H9 (cell line): ENCODE measurements around the gene TMEM154. TPM values are rescaled to one million over a fixed set of nuclear protein-coding genes. Genes with fewer than 3 reads are reported as not detected.

Experiments
- DNase-seq: peaks from one replicate; pipeline ENCODE4 v3.0.0-alpha.2; 2017
- H2AFZ ChIP-seq: one replicate; pipeline ENCODE4 v1.6.1; 2013; ENCODE audit warnings: mild to moderate bottlenecking, low read length, control low read depth, moderate library complexity
- H2AK5ac ChIP-seq: 2 replicates; pipeline ENCODE4 v1.6.1; 2013; ENCODE audit warnings: low read length, control low read depth, mixed read lengths; ENCODE audit not compliant: insufficient read length
- H2BK120ac ChIP-seq: one replicate; pipeline ENCODE4 v1.6.1; 2013; ENCODE audit warnings: low read depth, mild to moderate bottlenecking, low read length, control low read depth, inconsistent platforms; ENCODE audit not compliant: poor library complexity, severe bottlenecking
- H2BK12ac ChIP-seq: 2 replicates; pipeline ENCODE4 v1.6.1; 2013; ENCODE audit warnings: low read length, control low read depth, mixed read lengths, low read depth; ENCODE audit not compliant: insufficient read length
- H2BK15ac ChIP-seq: 2 replicates; pipeline ENCODE4 v1.6.1; 2013; ENCODE audit warnings: low read depth, low read length, control low read depth
- H2BK20ac ChIP-seq: one replicate; pipeline ENCODE4 v1.6.1; 2013; ENCODE audit warnings: low read depth, mild to moderate bottlenecking, low read length, control low read depth, inconsistent platforms; ENCODE audit not compliant: poor library complexity, severe bottlenecking
- H2BK5ac ChIP-seq: 2 replicates; pipeline ENCODE4 v1.6.1; 2013; ENCODE audit warnings: low read length, control low read depth, mixed read lengths; ENCODE audit not compliant: insufficient read length
- H3K14ac ChIP-seq: 2 replicates; pipeline ENCODE4 v1.6.1; 2013; ENCODE audit warnings: low read length, control low read depth; ENCODE audit not compliant: insufficient read depth
- H3K18ac ChIP-seq: 2 replicates; pipeline ENCODE4 v1.6.1; 2013; ENCODE audit warnings: low read depth, mild to moderate bottlenecking, mixed read lengths, low read length, control low read depth; ENCODE audit not compliant: insufficient read length
- H3K23ac ChIP-seq: 2 replicates; pipeline ENCODE4 v1.6.1; 2013; ENCODE audit warnings: low read length, control low read depth, mixed read lengths, low read depth; ENCODE audit not compliant: insufficient read length
- H3K23me2 ChIP-seq: 2 replicates; pipeline ENCODE4 v1.6.1; 2013; ENCODE audit warnings: low read depth, mild to moderate bottlenecking, mixed read lengths, low read length, control low read depth; ENCODE audit not compliant: insufficient read length, poor library complexity, severe bottlenecking
- H3K27ac ChIP-seq: 2 replicates; pipeline ENCODE4 v1.5.1; 2013; ENCODE audit warnings: low read length, control low read depth, mixed read lengths, low read depth; ENCODE audit not compliant: insufficient read length
- H3K27me3 ChIP-seq: 2 replicates; pipeline ENCODE4 v1.6.1; 2013; ENCODE audit warnings: low read length, control low read depth, inconsistent platforms; ENCODE audit not compliant: insufficient read depth
- H3K4ac ChIP-seq: 2 replicates; pipeline ENCODE4 v1.6.1; 2013; ENCODE audit warnings: low read depth, mild to moderate bottlenecking, control low read depth, inconsistent platforms, low read length, moderate library complexity
- H3K4me1 ChIP-seq: 2 replicates; pipeline ENCODE4 v1.6.1; 2013; ENCODE audit warnings: low read length, control low read depth, inconsistent platforms; ENCODE audit not compliant: insufficient read depth
- H3K4me2 ChIP-seq: 2 replicates; pipeline ENCODE4 v1.6.1; 2013; ENCODE audit warnings: low read length, control low read depth, mixed read lengths; ENCODE audit not compliant: insufficient read length, insufficient read depth
- H3K56ac ChIP-seq: 2 replicates; pipeline ENCODE4 v1.6.1; 2013; ENCODE audit warnings: low read depth, mild to moderate bottlenecking, mixed read lengths, low read length, control low read depth; ENCODE audit not compliant: insufficient read length
- H3K79me1 ChIP-seq: 2 replicates; pipeline ENCODE4 v1.6.1; 2013; ENCODE audit warnings: low read depth, mild to moderate bottlenecking, moderate library complexity, low read length, control low read depth, inconsistent platforms; ENCODE audit not compliant: insufficient read depth, poor library complexity, severe bottlenecking
- H3K79me2 ChIP-seq: 2 replicates; pipeline ENCODE4 v1.6.1; 2013; ENCODE audit warnings: low read length, control low read depth, inconsistent platforms; ENCODE audit not compliant: insufficient read depth
- H3K9ac ChIP-seq: 2 replicates; pipeline ENCODE4 v1.6.1; 2013; ENCODE audit warnings: low read length, control low read depth, mixed read lengths; ENCODE audit not compliant: insufficient read length; ENCODE audit errors: extremely low read depth
- H3K9me3 ChIP-seq: one replicate; pipeline ENCODE4 v1.6.1; 2013; ENCODE audit warnings: low read depth, low read length, inconsistent platforms; ENCODE audit not compliant: control insufficient read depth
- H3T11ph ChIP-seq: one replicate; pipeline ENCODE4 v1.6.1; 2013; ENCODE audit warnings: mild to moderate bottlenecking, low read length, control low read depth, inconsistent platforms
- H4K20me1 ChIP-seq: one replicate; pipeline ENCODE4 v1.6.1; 2013; ENCODE audit not compliant: control insufficient read depth, insufficient read length, insufficient read depth
- H4K5ac ChIP-seq: 2 replicates; pipeline ENCODE4 v1.6.1; 2013; ENCODE audit warnings: low read depth, mild to moderate bottlenecking, mixed read lengths, low read length, control low read depth; ENCODE audit not compliant: insufficient read length
- H4K8ac ChIP-seq: replicated peaks from 2 replicates; pipeline ENCODE4 v1.6.1; 2013; ENCODE audit warnings: low read length, control low read depth, mixed read lengths, low read depth; ENCODE audit not compliant: insufficient read length
- H4K91ac ChIP-seq: 2 replicates; pipeline ENCODE4 v1.6.1; 2013; ENCODE audit warnings: low read depth, mild to moderate bottlenecking, moderate library complexity, mixed read lengths, low read length, control low read depth; ENCODE audit not compliant: insufficient read length
- H3K27ac Mint-ChIP-seq, 3 experiments: 2 replicates in 2 of 3; 3 replicates in 1 of 3; pipeline ENCODE4 v1.8.0; 2020 to 2021; ENCODE audit warnings: mixed read lengths in 3 of 3, mild to moderate bottlenecking in 1 of 3, moderate library complexity in 1 of 3
- H3K27me3 Mint-ChIP-seq: 2 replicates; pipeline ENCODE4 v1.8.0; 2021; ENCODE audit warnings: low read depth, mild to moderate bottlenecking, moderate library complexity, mixed read lengths
- H3K36me3 Mint-ChIP-seq, 3 experiments: 2 replicates in 2 of 3; 3 replicates in 1 of 3; pipeline ENCODE4 v1.8.0; 2020 to 2021; ENCODE audit warnings: low read depth in 3 of 3, mixed read lengths in 3 of 3; ENCODE audit not compliant: insufficient read depth in 1 of 3
- H3K4me1 Mint-ChIP-seq, 2 experiments: 2 replicates each; pipeline ENCODE4 v1.8.0; 2020; ENCODE audit warnings: mixed read lengths in 2 of 2
- H3K4me3 Mint-ChIP-seq, 2 experiments: 2 replicates in 1 of 2; 3 replicates in 1 of 2; pipeline ENCODE4 v1.8.0; 2020 to 2021; ENCODE audit warnings: mild to moderate bottlenecking in 2 of 2, mixed read lengths in 2 of 2, moderate library complexity in 1 of 2
- H3K9me3 Mint-ChIP-seq, 2 experiments: 2 replicates in 1 of 2; 3 replicates in 1 of 2; pipeline ENCODE4 v1.8.0; 2020; ENCODE audit warnings: mild to moderate bottlenecking in 2 of 2, mixed read lengths in 2 of 2, moderate library complexity in 1 of 2
- CTCF ChIP-seq: fragments of 200-600 bp; sonication (generic); conservative IDR thresholded peaks from 3 replicates; pipeline ENCODE4 v1.8.0; 2021; ENCODE audit warnings: antibody characterized with exemption, mild to moderate bottlenecking
- WGBS: extraction: QIAGEN DNeasy Blood & Tissue Kit; methylation state at CpG from one replicate; pipeline ENCODE4 v1.1.7; 2013; ENCODE audit warnings: missing lambda C conversion rate, low lambda C conversion rate, mixed read lengths; ENCODE audit not compliant: insufficient read length; ENCODE audit errors: extremely low coverage; 5-methylcytosine and 5-hydroxymethylcytosine counted together
- total RNA-seq: library from RNA; stranded (reverse); gene quantifications from 2 replicates; pipeline ENCODE4 v1.2.1, GENCODE V29; 2021

TMEM154 gene
- total RNA-seq, 1 experiment from 2014 or later: 1.7 TPM

GRCh38 chr4:152657657-152658056 lies 22.1 kb downstream of the TMEM154 start:
- peaks cover 6 to 7% of the 10 kb centered on the region in 2 experiments for H3K4me1 Mint-ChIP-seq
- Histone ChIP-seq H3K79me1 (no peaks in the 10 kb centered on the region), H3K23me2 (no peaks in the 10 kb centered on the region), H3K14ac (no peak overlapping the region), H3K4me1 (no peaks in the 10 kb centered on the region; the same call in 1 of the 2 replicates), H4K20me1 (no peaks in the 10 kb centered on the region), H3K9ac (no peak overlapping the region), H2BK12ac (no peak overlapping the region), H3K79me2 (no peaks in the 10 kb centered on the region), H2BK5ac (no peak overlapping the region), H3K9me3 (no peaks in the 10 kb centered on the region), H3K27ac (no peak overlapping the region), H4K5ac (no peak overlapping the region), H4K91ac (no peak overlapping the region), H3K56ac (no peak overlapping the region), H3K4ac (no peak overlapping the region), H3K4me2 (no peak overlapping the region), H3T11ph (no peak overlapping the region), H2BK15ac (no peak overlapping the region), H2BK20ac (no peak overlapping the region), H4K8ac (no peak overlapping the region), H2BK120ac (no peak overlapping the region), H2AK5ac (no peak overlapping the region), H3K27me3 (no peaks in the 10 kb centered on the region), H2AFZ (no peak overlapping the region), H3K23ac (no peak overlapping the region), H3K18ac (no peak overlapping the region)
- H3K27ac Mint-ChIP-seq: no peak overlapping the region
- no peak for TF ChIP-seq CTCF
- H3K9me3 Mint-ChIP-seq: peaks cover 20 to 24% of the 10 kb centered on the region in 2 experiments
- H3K27me3 Mint-ChIP-seq: no peaks in the 10 kb centered on the region; the same call in 1 of the 2 replicates
- no peak for DNase-seq
- H3K36me3 Mint-ChIP-seq: peaks cover 12 to 22% (median 14%) of the 10 kb centered on the region in 3 experiments
- WGBS: no CpG with 5 or more reads among the region's 2 CpGs
- H3K4me3 Mint-ChIP-seq: no peak overlapping the region
